Cardiac septum (tissue), 1 donor: ENCODE measurements around the gene LHX5. TPM values are rescaled to one million over a fixed set of nuclear protein-coding genes. Genes with fewer than 3 reads are reported as not detected.
A peak's percentile ranks its signal among the peaks of the same experiment; 100 is the strongest.

Experiments used
- DNase-seq: peaks from one replicate; pipeline ENCODE4 v3.0.0-alpha.2; 2020; ENCODE audit warnings: low spot score
- intact Hi-C: fragments of 100-400 bp; cut with DNase I; formaldehyde crosslinking; loops from one replicate; pipeline ENCODE4 v1.14.0; 2022
- total RNA-seq: library from RNA; stranded (reverse); fragmentation: NEBNext Ultra II Directional; extraction: Animal tissue kit (Norgen Biotek cat#: 25700); gene quantifications from one replicate; pipeline ENCODE4 v1.2.1, GENCODE V29; 2021
- donor health status: DM: no; HTN: no; CAD: no.

The LHX5 gene
- total RNA-seq, 1 donor from 2014 or later = not detected

DNA sequence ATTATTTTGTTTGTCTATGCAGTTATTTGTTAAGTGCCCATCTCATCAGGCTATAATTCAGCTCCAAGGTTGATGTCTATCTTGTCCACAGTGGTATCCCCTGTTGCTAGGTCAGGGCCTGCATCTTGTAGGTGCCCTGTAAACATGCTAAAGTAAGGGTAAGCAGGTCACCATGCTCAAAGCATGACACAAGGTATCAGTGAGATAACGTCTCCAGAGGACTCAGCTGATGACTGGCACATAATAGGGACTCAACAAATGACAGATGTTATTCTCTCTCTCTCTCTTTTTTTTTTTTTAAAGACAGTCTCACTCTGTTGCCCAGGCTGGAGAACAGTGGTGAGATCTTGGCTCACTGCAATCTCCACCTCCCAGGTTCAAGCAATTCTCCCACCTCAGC lies 47.2 kb downstream of the LHX5 start:
- DNase-seq = no peak
- intact Hi-C loops = loop anchor here (5.0 kb wide), 1 partner anchor 227 kb away; no protein-coding TSS in a partner anchor

DNA sequence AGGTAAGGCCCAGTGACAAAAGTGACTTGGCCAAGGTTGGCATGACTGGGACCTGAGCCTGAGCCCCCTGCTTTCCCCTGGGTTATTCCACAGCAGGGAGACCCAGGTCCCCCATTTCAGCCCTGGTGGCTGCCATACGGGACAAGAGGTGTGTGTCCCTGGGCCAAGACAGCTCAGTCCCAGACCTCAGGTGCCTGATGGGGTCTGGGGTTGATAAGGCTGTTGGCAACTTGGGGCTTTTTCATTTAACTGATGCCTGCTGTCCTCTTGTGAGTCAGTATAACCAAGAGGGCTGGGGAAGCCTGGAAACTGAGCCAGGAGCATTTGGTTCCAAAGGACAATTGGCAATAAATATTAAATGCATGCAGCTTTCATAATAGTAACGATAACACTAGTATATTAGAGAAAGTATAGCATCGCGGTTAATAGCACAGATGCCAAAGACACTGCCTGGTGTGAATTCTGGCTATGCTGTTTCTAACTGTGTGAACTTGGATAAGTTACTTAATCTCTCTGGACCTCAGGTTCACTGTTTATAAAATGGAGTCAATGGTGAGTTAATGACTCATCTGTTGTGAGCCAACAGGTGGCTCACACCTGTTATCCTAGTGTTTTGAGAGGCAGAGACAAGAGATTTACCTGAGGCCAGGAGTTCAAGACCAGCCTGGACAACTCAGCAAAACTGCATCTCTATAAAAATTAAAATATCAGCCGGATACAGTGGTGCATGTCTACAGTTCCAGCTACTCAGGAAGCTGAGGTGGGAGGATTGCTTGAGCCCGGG lies 48.6 kb downstream of the LHX5 start:
- intact Hi-C loops = loop anchor here (5.0 kb wide), 1 partner anchor 226 kb away; no protein-coding TSS in a partner anchor
- DNase-seq = no peak

DNA sequence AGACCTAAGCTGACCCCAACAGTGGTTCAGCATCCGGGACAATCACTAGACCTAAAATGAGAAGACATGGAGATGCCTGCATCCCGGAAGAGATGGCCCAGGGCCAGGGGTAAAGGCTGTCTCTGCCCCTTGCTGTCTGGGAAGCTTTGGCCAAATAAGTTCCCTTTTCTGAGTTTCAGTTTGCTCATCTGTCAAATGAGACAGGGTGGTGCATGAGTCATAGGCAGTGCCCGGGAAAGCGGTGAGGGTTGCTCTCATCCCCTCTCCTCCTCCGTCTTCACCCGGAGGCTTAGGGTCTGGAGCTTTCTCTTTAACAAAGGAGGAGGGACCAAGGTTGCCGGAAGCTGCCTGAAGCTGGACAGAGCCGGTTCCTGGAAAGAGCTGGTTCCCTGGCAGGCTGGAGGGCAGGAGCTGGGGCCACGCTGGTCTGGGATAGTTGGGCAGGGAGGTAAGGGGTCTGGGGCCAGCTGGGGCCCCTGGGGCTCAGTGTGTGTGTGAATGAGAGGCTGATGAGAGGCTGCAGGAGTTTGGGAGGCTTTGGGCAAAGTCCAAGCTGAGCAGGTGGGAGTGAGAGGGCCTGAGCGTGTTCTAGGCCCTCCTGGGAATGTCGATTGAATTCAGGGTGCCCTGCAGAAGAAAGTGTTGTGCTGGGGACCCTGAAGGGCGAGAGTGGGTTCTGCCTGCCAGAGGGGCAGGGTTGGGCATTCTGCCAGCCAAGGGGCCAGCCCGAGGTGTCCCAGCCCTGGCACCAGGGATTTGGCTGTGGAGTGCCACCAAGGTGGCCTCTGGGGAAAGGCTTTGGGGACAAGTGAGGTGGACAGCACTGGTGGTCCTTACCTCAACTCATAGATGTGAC lies 49.4 kb downstream of the LHX5 start, which contains the start of gene SDSL:
Gene SDSL (plus strand): TSS at position 351 of the 856 bp plus-strand sequence. CDS start 5,603 bp downstream, outside the sequence.
- peak; percentile 86 for DNase-seq
- intact Hi-C loops = loop anchor here (5.0 kb wide), 1 partner anchor 225 kb away; no protein-coding TSS in a partner anchor

DNA sequence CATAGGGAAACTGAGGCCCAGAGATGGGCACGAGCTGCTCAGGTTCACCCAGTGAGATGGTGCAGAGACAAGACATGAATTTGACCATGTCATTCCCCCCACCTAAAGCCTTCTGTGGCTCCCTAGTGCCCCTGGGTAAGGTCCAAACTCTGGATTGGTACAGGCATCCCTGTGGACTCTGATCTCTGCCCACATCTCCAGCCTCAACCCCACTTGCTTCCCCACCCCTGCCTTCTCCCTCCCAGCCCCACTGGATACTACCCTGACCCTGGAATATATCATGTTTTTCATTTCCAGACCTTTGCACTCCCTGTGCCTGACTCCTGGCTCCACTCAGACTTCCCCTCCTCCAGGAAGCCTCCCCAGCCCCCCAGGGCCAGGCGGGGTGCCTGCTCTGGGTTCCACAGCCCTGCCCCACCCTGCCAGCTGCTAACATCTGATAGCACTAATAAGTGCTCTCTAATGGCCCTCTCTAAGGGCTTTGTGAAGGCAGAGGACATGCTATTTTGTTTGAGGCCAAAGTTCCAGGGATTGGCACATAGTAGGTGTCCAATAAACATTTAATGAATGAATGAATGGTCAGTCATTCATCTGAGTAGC lies 50.6 kb downstream of the LHX5 start:
- intact Hi-C loops = loop anchor here (5.0 kb wide), 1 partner anchor 224 kb away; no protein-coding TSS in a partner anchor

DNA sequence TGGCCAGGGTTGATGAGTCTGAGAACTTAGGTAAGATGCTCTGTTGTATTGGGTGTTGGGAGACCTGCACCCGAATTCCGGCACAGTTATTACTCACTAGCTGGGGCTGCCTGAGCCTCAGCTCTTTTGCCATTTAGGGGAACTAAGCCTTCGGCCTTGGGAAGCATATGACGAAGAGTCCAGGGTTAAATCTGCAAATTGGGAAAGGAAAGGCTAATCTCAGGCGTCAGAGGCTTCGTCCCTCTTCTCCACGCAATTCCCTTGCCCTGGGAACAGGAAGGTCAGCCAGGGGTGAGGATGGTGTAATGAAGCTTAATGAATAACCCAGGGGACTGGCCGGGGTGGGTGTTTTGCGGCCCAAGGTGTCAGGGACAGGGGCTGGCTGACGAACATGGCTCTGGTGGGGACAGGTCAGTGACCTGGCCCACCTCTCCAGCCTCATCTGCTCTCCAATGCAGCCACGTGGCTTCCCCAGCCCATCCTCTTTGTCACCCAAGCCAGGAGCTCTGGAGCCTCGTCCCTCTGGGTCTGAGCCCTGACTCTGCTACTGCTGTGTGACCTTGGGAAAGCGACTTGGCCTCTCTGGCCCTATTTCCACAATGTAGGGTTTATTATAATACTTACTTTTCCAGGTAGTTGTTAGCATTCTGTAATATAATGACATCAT lies 53.3 kb downstream of the LHX5 start:
- DNase-seq = no peak
- intact Hi-C loops = no loop called here

More for the DNA sequence above, 50.6 kb downstream of the LHX5 start:
- DNase-seq = no peak

DNA sequence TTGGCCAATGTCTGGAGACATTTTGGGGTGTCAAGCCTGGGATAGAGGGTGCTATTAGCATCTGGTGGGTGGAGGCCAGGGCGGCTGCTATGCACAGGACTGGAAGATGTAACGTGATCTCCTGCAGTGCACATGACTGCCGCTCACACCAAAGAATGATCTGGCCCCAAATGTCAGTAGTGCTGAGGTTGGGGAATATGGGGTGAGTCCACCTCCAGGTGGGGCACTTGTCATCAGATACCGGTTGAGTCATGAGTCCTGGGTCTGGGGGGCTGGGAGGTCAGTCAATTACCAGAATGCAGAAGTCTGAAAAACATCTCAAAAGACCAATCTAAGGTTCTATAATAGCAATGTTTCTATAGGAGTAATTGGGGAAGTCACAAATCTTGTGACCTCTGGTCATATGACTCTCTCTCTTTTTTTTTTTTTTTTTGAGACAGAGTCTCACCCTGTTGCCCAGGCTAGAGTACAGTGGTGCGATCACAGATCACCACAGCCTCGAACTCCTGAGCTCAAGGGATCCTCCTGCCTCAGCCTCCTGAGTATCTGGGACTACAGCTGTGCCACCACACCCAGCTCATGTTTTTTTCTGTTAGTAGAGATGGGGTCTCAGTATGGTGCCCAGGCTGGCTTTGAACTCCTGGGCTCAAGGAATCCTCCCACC lies 55.4 kb downstream of the LHX5 start:
- no peak for DNase-seq
- intact Hi-C loops = no loop called here

DNA sequence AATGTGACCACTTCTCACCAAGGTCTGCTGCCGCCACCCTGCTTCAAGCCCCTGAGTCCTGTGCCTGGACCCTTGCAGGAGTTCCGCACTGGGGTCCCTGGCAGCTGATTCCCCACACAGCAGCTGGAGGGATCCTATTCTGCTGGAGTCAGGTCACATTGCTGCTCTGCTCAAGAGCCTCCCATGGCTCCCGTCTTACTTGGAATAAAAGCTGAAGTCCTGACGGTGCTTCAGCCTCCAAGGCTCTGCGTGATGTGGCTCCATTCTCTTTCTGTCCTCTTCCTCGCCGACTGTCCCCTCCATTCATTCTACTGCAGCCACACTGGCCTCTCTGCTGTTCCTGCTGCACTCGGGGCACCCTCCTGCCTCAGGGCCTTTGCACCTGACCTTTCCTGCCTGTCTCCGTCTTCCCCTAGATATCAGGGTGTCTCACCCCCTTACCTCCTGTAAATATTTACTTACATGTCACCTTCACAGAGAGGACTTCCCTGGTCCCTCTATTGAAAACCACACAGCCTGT lies 57.1 kb downstream of the LHX5 start:
- no peak for DNase-seq
- intact Hi-C loops = no loop called here

DNA sequence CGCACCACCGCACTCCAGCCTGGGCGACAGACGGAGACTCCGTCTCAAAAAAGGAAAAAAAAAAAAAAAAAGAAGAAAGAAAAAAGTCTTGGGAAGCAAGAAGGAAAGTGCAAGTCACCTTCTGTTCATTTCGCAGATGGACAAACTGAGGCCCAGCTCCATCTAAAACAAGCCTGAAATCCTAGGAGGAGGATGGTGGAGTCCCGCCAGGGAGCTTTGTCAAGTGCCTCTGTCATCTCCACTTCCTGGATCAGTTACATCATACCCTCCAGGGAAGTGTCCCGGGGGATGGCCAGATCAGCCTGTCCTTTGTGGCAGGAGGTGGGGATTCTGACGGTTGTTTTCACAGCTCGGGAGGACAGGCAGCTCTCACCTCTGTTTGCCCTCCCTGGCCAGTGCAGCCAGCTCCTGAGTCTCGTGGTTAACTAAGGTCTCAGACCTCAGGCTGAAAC lies 58.2 kb downstream of the LHX5 start:
- no peak for DNase-seq
- intact Hi-C loops = no loop called here

Other genes with a start within 250 kb of the LHX5 start
- 11.0 TPM for gene SLC8B1, start 136.8 kb downstream of the LHX5 start, total RNA-seq
- 30.8 TPM for gene PLBD2, start 113.3 kb downstream of the LHX5 start, total RNA-seq
- gene SDS, start 68.0 kb downstream of the LHX5 start, total RNA-seq = 0.81 TPM
- 11.5 TPM for gene SDSL, start 49.5 kb downstream of the LHX5 start, total RNA-seq